ENCODE measurements around the gene MLEC. TPM values are rescaled to one million over a fixed set of nuclear protein-coding genes. Genes with fewer than 3 reads are reported as not detected.

Gene MLEC
- total and polyA plus RNA-seq, 2 of the 13 experiments (the other 11 are each of a cell fraction or from before 2014, with no cell fraction given) = 49.8 to 156 TPM

DNA sequence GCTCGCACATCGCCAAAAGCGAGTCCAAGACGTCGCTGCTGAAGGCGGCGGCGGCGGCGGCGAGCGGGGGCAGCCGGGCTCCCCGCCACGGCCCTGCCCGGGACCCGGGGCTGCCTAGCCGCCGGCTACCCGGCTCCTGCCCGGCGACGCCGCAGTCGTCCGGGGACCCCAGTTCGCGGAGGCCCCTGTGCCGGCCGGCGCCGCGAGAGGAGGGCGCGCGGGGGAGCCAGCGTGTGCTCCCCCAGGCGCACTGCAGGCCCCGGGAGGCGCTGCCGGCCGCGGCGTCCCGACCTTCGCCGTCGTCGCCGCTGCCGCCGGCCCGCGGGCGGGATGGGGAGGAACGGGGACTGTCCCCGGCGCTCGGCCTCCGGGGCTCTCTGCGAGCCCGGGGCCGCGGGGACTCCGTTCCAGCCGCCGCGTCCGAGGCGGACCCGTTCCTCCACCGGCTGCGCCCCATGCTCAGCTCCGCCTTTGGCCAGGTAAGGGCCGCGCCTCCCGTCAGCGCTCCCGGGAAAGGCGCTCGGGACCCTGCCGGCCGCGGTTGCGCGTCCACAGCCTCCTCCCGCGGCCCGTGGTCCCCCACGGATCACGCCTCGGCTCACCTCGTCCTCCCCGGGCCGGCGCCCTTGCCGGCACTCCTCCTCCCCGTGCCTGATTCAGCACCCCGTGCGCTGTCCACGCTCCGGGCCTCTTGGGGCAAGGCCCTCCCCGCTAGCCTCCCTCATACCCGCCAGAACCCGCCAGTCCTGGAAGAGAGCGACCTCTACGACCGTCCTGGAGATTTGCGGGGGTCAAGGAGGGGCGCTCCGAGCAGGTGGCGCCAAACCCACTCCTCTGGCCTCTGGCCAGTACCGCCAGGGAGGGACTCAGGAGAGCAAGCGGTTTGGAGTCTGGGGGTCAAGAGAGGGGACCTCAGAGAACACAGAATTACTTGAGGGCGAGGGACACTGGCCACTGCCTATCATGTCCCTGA, 45.8 kb upstream of the MLEC start (continued):
- TF ChIP-seq, protein P1, sequence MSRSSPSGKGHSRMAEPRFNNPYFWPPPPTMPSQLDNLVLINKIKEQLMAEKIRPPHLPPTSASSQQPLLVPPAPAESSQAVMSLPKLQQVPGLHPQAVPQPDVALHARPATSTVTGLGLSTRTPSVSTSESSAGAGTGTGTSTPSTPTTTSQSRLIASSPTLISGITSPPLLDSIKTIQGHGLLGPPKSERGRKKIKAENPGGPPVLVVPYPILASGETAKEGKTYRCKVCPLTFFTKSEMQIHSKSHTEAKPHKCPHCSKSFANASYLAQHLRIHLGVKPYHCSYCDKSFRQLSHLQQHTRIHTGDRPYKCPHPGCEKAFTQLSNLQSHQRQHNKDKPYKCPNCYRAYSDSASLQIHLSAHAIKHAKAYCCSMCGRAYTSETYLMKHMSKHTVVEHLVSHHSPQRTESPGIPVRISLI (CRISPR knock-in tag; IDR thresholded peaks at IDR 0.05; ENCODE audit: borderline replicate concordance) = no peak
- 0 out of 2 replicates have a peak, but pooled peaks have one; percentile 41 for TF ChIP-seq ZNF274 (CRISPR knock-in tag; IDR thresholded peaks at IDR 0.05)
- TF ChIP-seq NFKB2 (CRISPR knock-in tag; IDR thresholded peaks at IDR 0.05; ENCODE audit: borderline replicate concordance) = peak; percentile 28; the same call in 1 of the 2 replicates
- TF ChIP-seq, protein P2, sequence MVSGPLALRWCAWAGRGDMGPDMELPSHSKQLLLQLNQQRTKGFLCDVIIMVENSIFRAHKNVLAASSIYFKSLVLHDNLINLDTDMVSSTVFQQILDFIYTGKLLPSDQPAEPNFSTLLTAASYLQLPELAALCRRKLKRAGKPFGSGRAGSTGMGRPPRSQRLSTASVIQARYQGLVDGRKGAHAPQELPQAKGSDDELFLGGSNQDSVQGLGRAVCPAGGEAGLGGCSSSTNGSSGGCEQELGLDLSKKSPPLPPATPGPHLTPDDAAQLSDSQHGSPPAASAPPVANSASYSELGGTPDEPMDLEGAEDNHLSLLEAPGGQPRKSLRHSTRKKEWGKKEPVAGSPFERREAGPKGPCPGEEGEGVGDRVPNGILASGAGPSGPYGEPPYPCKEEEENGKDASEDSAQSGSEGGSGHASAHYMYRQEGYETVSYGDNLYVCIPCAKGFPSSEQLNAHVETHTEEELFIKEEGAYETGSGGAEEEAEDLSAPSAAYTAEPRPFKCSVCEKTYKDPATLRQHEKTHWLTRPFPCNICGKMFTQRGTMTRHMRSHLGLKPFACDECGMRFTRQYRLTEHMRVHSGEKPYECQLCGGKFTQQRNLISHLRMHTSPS (CRISPR knock-in tag; IDR thresholded peaks at IDR 0.05; ENCODE audit: low read depth) = no peak
- TF ChIP-seq CEBPB (IDR thresholded peaks at IDR 0.05; ENCODE audit: borderline replicate concordance, low read depth, low read length) = no peak
- no peak for TF ChIP-seq KAT2B (IDR thresholded peaks at IDR 0.05; ENCODE audit: borderline replicate concordance, low read depth, low read length)
- no peak for TF ChIP-seq ZNF17 (CRISPR knock-in tag; IDR thresholded peaks at IDR 0.05)
- TF ChIP-seq STAT5B (CRISPR knock-in tag; IDR thresholded peaks at IDR 0.05) = no peak
- no peak for TF ChIP-seq ZNF660 (CRISPR knock-in tag; IDR thresholded peaks at IDR 0.05; ENCODE audit: borderline replicate concordance, low read depth)
- TF ChIP-seq SRF (IDR thresholded peaks at IDR 0.05; ENCODE audit: low read depth, low read length) = no peak
- no peak for TF ChIP-seq DPF2 (CRISPR knock-in tag; IDR thresholded peaks at IDR 0.05; ENCODE audit: borderline replicate concordance, low read depth)
- 0 out of 2 replicates have a peak, but pooled peaks have one; percentile 20 for TF ChIP-seq SKIL (CRISPR knock-in tag; IDR thresholded peaks at IDR 0.05; ENCODE audit: borderline replicate concordance)
- TF ChIP-seq XRCC5 (optimal IDR thresholded peaks at IDR 0.05; ENCODE audit: low read length) = peak; percentile 50
- no peak for TF ChIP-seq ZMAT3 (CRISPR knock-in tag; conservative IDR thresholded peaks at IDR 0.05)
- TF ChIP-seq MAZ (IDR thresholded peaks at IDR 0.05; ENCODE audit: borderline replicate concordance, low read depth, low read length) = no peak
- TF ChIP-seq MAZ (CRISPR knock-in tag; IDR thresholded peaks at IDR 0.05; ENCODE audit: low read depth) = 0 out of 2 replicates have a peak, but pooled peaks have one; percentile 3
- TF ChIP-seq NCOA2 (CRISPR knock-in tag; IDR thresholded peaks at IDR 0.05) = no peak
- TF ChIP-seq HIVEP1 (CRISPR knock-in tag; IDR thresholded peaks at IDR 0.05) = 0 out of 2 replicates have a peak, but pooled peaks have one; percentile 49
- TF ChIP-seq PTBP1 (IDR thresholded peaks at IDR 0.05; ENCODE audit: low read depth, low read length, poor library complexity, severe bottlenecking) = no peak
- TF ChIP-seq ATF3 (CRISPR knock-in tag; IDR thresholded peaks at IDR 0.05) = no peak
- TF ChIP-seq PHF21A (CRISPR knock-in tag; IDR thresholded peaks at IDR 0.05) = no peak
